Esophagus muscularis mucosa (tissue), 4 donors: ENCODE data around the gene IP6K2.

Source experiments
- CTCF ChIP-seq, 3 experiments: fragments of 200-600 bp in 2 of 3; fragments of 450-650 bp in 1 of 3; sonication (generic) in 2 of 3; IDR thresholded peaks; one replicate each; pipeline ENCODE4 v1.5.1; 2017 to 2019; ENCODE audit warnings: antibody characterized with exemption in 3 of 3, mild to moderate bottlenecking in 2 of 3, moderate library complexity in 1 of 3
- EP300 ChIP-seq: sonication (generic); formaldehyde crosslinking; IDR thresholded peaks from one replicate; pipeline ENCODE4 v1.6.1; 2017; ENCODE audit warnings: antibody characterized with exemption
- POLR2A ChIP-seq: fragments of 450-650 bp; IDR thresholded peaks from one replicate; pipeline ENCODE4 v1.6.1; 2017; ENCODE audit warnings: antibody characterized with exemption, moderate library complexity, mild to moderate bottlenecking, low read depth

GRCh38 chr3:48709051-48709461 lies 8.0 kb downstream of the IP6K2 start:
- TF ChIP-seq POLR2A (no peak), CTCF (IDR thresholded peaks at IDR 0.05) (no peak), EP300 (no peak)
